Esophagus muscularis mucosa (tissue), 4 donors: ENCODE results near the gene RNASE12. TPM values are rescaled to one million over a fixed set of nuclear protein-coding genes. Genes with fewer than 3 reads are reported as not detected.

Source experiments
- DNase-seq: peaks from one replicate; pipeline ENCODE4 v3.0.0-alpha.2; 2017; ENCODE audit errors: extremely low spot score
- H3K27ac ChIP-seq, 4 donors: fragments of 200-600 bp; sonication (generic); replicated peaks in 1 of 4; 1 replicate in 3 of 4; 2 replicates in 1 of 4; pipeline ENCODE4 v1.5.1; 2016 to 2019; ENCODE audit warnings: mild to moderate bottlenecking in 1 of 4
- H3K27me3 ChIP-seq, 4 donors: fragments of 200-600 bp; sonication (generic); one replicate each; pipeline versions ENCODE4 v1.5.1 to v1.6.0; 2016 to 2019
- H3K36me3 ChIP-seq, 4 donors: fragments of 200-600 bp; sonication (generic); one replicate each; pipeline ENCODE4 v1.5.1; 2016 to 2019
- H3K4me1 ChIP-seq, 4 donors: fragments of 200-600 bp; sonication (generic); one replicate each; pipeline ENCODE4 v1.5.1; 2016 to 2019
- H3K4me3 ChIP-seq, 4 donors: fragments of 200-600 bp; sonication (generic); 1 replicate in 2 of 4; 2 replicates in 2 of 4; pipeline ENCODE4 v1.5.1; 2016 to 2019; ENCODE audit warnings: mild to moderate bottlenecking in 4 of 4, moderate library complexity in 1 of 4
- H3K9me3 ChIP-seq, 4 donors: fragments of 200-600 bp; sonication (generic); 1 replicate in 3 of 4; 2 replicates in 1 of 4; pipeline ENCODE4 v1.5.1; 2016 to 2019
- CTCF ChIP-seq, 3 experiments: fragments of 200-600 bp in 2 of 3; fragments of 450-650 bp in 1 of 3; sonication (generic) in 2 of 3; IDR thresholded peaks; one replicate each; pipeline ENCODE4 v1.5.1; 2017 to 2019; ENCODE audit warnings: antibody characterized with exemption in 3 of 3, mild to moderate bottlenecking in 2 of 3, moderate library complexity in 1 of 3
- EP300 ChIP-seq: sonication (generic); formaldehyde crosslinking; IDR thresholded peaks from one replicate; pipeline ENCODE4 v1.6.1; 2017; ENCODE audit warnings: antibody characterized with exemption
- POLR2A ChIP-seq: fragments of 450-650 bp; IDR thresholded peaks from one replicate; pipeline ENCODE4 v1.6.1; 2017; ENCODE audit warnings: antibody characterized with exemption, moderate library complexity, mild to moderate bottlenecking, low read depth
- POLR2AphosphoS5 ChIP-seq, 2 donors: sonication (generic); formaldehyde crosslinking; IDR thresholded peaks; one replicate each; pipeline ENCODE4 v1.6.1; 2017; ENCODE audit warnings: antibody characterized with exemption in 2 of 2
- WGBS: methylation state at CpG from one replicate; pipeline ENCODE4 v1.1.5; 2018; 5-methylcytosine and 5-hydroxymethylcytosine counted together
- intact Hi-C: fragments of 100-400 bp; cut with DNase I; formaldehyde crosslinking; loops from one replicate; pipeline ENCODE4 v1.15.1; 2023
- total RNA-seq, 4 donors: library from RNA; depleted of rRNA; stranded (reverse); fragments of >200 nt; gene quantifications; one replicate each; pipeline versions ENCODE4 v1.1.0 to v1.2.1, GENCODE V29; 2016

Gene RNASE12
- total RNA-seq, 4 donors from 2014 or later: not detected

GRCh38 chr14:20612403-20612802 lies 21.2 kb upstream of the RNASE12 start:
- H3K27me3 ChIP-seq: no peaks in the 10 kb centered on the region
- H3K4me1 ChIP-seq: peaks cover 4 to 45% (median 31%) of the 10 kb centered on the region in 4 donors
- no peak for DNase-seq
- no peaks in the 10 kb centered on the region for H3K36me3 ChIP-seq
- no peak overlapping the region for H3K4me3 ChIP-seq
- H3K27ac ChIP-seq: peak overlapping the region in 2 of 4 donors; percentile 76 to 80
- TF ChIP-seq CTCF (IDR thresholded peaks at IDR 0.05) (no peak), POLR2AphosphoS5 (IDR thresholded peaks at IDR 0.05) (no peak), POLR2A (no peak), EP300 (no peak)
- 40% methylated on average over 5 of the region's 5 CpGs for whole genome bisulfite sequencing
- no peaks in the 10 kb centered on the region for H3K9me3 ChIP-seq
- intact Hi-C loops: loop anchor here (2.0 to 5.0 kb wide), 2 partner anchors 72 to 285 kb away; partner anchors contain the start of gene RNASE4

GRCh38 chr14:20611277-20611676 lies 20.1 kb upstream of the RNASE12 start:
- Histone ChIP-seq H3K4me3 (no peak overlapping the region), H3K4me1 (peaks cover 4 to 45% (median 31%) of the 10 kb centered on the region in 4 donors), H3K9me3 (no peaks in the 10 kb centered on the region), H3K27ac (no peak overlapping the region), H3K27me3 (no peaks in the 10 kb centered on the region), H3K36me3 (no peaks in the 10 kb centered on the region)
- intact Hi-C loops: loop anchor here (5.0 kb wide), 1 partner anchor 284 kb away; no protein-coding TSS in a partner anchor
- no peak for DNase-seq
- no peak for TF ChIP-seq CTCF (IDR thresholded peaks at IDR 0.05)
- WGBS: 68% methylated on average over 4 of the region's 4 CpGs

- peak overlapping the region; percentile 75 to 83 (median 82) for H3K27ac ChIP-seq
- no peaks in the 10 kb centered on the region for H3K36me3 ChIP-seq
- peak overlapping the region; percentile 77 to 88 (median 80) for H3K4me3 ChIP-seq
- WGBS: 8% methylated on average over 27 of the region's 27 CpGs
- TF ChIP-seq POLR2AphosphoS5 (IDR thresholded peaks at IDR 0.05) (peak; percentile 16 to 55), EP300 (no peak)
- peaks cover 4 to 45% (median 31%) of the 10 kb centered on the region in 4 donors for H3K4me1 ChIP-seq
- H3K9me3 ChIP-seq: no peaks in the 10 kb centered on the region
- no peak for DNase-seq
- intact Hi-C loops: loop anchor here (5.0 kb wide), 1 partner anchor 283 kb away; no protein-coding TSS in a partner anchor
- H3K27me3 ChIP-seq: no peaks in the 10 kb centered on the region
Observed at GRCh38 chr14:20610002-20610765, 19.0 kb upstream of the RNASE12 start.

GRCh38 chr14:20609215-20610001 lies 18.2 kb upstream of the RNASE12 start:
- Histone ChIP-seq H3K4me1 (peaks cover 4 to 40% (median 26%) of the 10 kb centered on the region in 4 donors), H3K9me3 (no peaks in the 10 kb centered on the region), H3K27ac (peak overlapping the region; percentile 75 to 83 (median 82)), H3K4me3 (peak overlapping the region; percentile 77 to 88 (median 80)), H3K36me3 (no peaks in the 10 kb centered on the region), H3K27me3 (no peaks in the 10 kb centered on the region)
- intact Hi-C loops: loop anchor here (5.0 kb wide), 3 partner anchors 77 to 282 kb away; partner anchors contain the start of gene TEP1
- WGBS: under 1% methylated on average over 44 of the region's 44 CpGs
- DNase-seq: peak; percentile 96
- TF ChIP-seq POLR2AphosphoS5 (IDR thresholded peaks at IDR 0.05) (peak in 1 of 2 donors; percentile 40), CTCF (IDR thresholded peaks at IDR 0.05) (peak; percentile 92 to 98 (median 94)), EP300 (no peak), POLR2A (no peak)
